GM21528 (cell line): ENCODE data around the gene HMG20A.
A peak's percentile ranks its signal among the peaks of the same experiment; 100 is the strongest.

Source experiments
- ATAC-seq: cut with Tn5 transposase; IDR thresholded peaks from one replicate; pipeline ENCODE4 v1.9.1; 2021; ENCODE audit warnings: mild to moderate bottlenecking, moderate library complexity; ENCODE audit not compliant: unreplicated experiment, low FRiP score

The HMG20A gene

DNA sequence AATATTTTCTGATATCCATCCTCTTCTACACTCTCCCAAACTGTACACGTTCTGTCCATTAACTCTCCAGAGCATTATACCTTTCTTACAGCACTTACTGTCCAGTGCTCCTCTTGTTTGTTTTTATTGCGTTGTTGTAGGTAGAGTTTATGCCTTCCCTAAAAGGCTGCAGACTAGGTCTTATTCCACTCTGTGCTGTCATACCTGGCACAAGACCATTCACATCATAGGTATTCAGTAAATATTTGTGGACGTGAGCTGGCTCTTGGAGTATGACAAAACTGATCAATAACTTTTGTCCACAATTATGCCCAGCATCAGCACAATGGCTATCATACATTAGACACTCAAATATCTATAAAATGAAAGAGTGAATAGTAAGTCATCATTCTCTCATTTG, 4.4 kb downstream of the HMG20A start:
- no peak for ATAC-seq

DNA sequence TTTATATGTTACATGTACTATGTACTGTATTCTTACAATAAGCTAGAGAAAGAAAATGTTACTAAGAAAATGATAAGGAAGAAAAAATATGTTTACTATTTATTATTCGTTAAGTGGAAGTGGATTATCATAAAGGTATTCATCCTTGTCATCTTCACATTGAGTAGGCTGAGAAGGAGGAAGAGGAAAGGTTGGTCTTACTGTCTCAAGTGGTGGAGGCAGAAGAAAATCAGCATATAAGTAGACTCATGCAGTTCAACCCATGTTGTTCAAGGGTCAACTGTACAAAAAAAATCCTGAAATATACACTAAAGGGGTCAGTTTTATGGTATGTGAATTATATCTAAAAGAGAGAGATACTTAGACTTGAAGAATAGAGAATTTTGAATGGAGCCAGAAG, 5.7 kb downstream of the HMG20A start:
- ATAC-seq, result no peak

DNA sequence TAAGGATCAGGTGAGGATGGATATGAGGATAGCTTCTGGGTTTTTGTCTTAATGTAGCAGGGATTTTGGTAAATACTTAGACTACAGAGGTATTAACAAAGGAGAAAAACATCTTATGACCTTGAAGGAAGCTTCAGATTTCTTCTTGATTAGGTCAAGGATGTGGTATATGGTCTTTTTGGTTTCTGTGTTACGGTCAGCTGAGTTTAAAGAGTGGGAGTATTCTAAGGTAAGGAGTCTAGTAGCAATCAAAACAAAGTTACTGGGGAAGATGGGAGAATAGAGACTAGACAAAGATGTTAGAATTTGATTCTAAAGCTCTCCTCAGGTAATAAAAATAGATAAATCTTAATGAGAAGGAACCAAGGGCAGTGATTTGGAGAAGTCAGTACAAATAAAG, 6.2 kb downstream of the HMG20A start:
- ATAC-seq, result no peak

DNA sequence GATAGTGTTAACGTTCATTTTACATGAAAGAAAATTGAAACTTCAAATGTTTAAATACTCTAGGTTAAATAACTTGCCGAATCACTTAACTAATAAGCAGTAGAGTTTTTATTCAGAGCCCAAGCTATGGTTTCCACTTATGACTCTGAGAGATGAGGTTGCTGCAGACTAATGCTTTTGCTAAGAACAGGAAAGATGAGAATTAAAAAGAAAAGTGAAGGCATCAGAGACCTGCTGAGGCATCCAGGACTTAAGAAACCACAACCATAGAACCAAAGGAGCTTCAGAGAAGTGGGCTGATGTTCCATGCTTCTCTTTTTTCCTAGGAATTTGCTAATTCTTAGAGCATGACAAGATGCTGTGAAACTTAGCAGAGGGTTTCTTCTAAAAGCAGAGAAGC, 9.5 kb downstream of the HMG20A start:
- ATAC-seq, result no peak

DNA sequence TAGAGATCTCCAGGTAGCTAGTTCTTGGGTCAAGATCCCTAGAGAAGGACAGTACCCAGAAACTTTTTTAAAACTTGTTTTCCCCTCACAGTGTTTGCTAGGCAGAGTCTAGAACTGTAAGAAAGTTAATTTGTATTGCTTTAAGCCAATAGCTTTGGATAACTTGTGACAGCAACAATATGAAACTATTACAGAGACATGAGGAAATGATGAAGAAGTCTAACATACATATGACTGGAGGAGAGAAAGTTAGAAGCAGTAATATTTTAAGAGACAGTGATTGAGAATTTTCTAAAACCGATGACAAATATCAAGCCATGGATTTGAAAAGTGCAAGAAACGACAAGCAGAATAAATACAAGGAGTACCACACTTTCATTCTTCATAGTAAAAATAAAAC, 10.0 kb downstream of the HMG20A start:
- no peak for ATAC-seq

DNA sequence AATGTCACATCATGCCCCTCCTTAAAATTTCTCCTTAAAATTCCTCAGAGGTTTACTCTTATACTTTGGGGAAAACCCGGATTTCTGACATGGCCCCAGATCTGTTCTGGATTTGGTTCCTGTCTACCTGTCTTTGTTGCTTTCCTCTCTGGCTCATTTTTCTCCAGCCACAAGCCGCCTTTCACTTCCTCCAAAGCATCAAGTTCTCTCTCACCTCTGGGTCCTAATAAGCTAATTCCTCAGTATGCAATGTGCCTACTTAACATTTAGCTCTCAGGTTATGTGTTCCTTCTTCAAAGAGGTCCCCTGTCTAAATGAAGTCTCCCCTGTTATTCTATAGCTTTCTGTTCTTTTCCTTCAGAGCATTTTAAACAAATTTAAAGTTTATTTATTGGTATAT, 16.1 kb downstream of the HMG20A start:
- no peak for ATAC-seq

DNA sequence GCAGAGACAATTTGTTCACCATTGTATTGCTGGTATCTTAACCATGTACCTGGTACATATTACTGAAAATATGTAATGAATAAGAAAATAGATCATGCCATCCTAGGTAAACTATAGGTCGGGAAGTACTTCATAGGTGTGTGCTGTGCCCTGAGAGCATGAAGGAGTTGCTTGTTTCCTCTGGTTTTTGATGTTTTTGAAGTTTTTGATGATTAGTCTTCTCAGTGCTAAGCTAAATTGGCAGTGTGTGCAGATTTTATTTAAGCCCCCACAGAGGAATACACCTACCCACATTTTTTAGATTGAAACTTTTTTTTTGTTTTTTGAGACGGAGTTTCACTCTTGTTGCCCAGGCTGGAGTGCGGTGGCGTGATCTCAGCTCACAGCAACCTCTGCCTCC, 16.6 kb downstream of the HMG20A start:
- ATAC-seq, result no peak

DNA sequence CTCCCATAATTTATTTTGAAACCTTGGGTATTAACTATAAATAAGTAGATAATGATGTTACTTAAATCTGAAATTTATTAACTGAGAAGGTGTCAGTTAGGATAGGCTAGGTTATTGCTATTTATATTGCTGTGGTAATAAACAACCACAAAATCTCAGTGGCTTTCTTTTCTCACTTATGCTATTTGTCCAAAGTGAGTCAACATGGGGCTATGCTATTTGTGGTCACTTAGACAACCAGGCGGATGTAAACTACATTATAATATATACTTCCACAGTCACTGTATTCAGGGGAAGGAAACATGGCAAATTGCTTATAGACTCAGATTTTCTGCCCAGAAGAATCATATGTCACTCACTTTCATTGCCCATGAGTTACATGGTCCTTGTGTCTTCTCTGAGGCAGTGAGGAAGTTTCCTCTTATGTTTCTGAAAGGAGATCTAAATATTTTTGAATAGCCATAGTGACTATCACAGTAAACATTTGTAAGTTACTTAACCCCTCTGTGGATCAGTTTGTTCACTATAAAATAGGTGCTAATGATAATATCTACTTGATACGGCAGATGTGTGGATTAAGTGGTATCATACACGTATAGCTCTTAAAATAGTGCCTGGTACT, 19.8 kb downstream of the HMG20A start:
- peak; percentile 86 for ATAC-seq

DNA sequence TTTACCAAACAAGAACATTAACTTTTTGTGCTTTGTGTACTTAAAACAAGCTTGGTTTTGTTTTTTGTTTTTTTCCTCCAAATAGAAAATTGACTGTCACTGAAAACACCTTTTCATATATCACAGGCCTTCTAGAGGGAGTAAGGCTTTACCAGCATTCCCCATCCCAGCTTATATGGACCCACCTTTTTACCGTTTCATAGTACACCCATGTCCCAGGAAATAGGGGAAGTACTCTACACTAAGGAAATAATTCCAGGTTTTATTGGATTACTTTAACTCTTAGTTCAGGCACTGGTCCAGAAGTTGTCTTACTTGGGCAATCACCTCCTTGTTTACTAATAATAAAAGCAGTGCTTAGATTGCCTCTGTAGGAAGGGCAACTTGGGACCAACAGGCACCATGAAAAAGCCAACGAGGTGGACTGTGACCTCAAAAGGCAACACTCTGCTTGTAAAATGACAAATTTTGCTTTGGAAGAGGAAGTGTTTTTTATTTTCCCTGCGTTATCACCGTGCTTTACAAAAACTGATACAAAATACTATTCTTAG, 26.2 kb downstream of the HMG20A start:
- ATAC-seq, result no peak

DNA sequence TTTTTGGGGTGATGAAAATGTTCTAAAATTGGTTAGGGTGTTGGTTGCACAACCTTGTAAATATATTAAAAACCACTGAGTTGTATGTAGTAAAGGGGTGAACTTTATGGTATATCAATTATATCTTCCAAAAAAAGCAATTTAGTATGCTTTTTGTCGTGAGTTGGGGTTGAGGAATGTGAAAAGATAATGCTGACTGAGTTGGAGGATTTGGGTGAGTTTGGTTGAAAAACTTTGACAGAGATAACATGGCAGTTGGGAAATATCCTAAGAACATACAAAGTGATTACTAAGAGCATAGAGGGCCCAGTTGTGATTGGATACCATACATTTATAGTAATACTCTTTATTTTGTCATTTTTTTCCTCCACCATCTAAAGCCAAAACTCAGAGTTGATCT, 33.6 kb downstream of the HMG20A start:
- ATAC-seq, result no peak

DNA sequence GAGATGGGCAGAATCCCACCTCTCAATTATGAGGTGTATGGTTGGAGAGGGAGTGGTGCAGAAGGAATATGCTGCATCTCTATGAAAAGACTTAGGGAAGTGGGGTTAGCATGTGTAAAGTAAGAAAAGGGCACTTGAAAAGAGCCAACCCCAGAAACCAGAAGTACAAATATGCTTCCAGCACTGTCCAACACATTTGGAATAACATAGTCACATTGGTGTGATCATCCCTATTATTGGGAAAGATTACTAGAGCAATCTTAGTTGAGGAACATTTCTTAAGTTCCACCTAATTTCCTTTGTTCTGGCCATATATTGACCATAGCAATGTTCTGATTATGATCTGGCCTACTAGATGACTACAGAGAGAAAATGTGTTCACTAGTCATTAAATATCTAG, 34.3 kb downstream of the HMG20A start:
- ATAC-seq, result no peak

DNA sequence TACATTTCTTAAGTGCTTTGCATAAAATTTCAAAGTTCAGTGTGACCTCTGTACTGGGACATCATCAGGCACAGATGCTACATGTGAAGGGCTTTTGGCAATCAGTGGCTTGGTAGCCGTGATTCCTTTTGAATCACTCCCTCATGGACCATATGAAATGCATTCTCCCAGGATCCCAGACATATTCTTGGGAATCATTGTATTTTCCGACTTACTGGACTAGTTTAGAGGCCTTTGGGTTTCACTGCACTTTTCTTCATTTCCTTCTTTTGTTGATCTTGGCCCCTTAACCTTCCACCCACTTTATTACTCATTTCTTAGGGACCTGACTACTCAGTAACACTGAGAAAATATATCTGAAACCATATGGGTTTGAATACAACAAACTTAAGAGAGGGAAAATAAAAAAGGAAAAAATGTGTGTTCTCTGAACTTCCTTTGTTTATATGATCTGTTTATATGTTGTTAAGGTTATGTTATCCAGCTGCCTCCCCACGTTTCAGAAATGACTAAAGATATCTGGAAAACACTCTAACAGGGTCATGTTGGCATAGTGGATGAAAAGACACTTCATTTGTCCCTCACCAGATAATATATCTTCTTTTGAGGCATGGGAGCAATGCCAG, 35.1 kb downstream of the HMG20A start:
- ATAC-seq, result no peak

DNA sequence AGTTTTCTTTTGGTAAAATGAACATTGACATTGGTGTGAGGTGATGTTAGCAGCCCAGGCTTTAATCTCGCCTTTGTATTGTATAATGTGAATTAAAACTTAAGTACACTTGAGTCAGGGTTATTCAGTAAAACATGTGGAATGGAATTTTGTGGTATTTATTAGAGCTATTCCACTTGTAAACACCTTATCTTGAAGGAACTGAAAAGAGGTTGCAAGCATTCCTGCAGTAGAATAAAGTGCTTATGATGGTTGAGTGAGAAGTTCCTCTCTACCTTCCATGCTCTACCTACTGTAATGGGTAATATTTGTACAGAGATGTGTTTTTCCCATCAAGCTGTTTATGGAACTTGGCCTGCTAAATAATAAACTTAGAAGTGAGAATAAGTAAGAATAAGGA, 36.1 kb downstream of the HMG20A start:
- no peak for ATAC-seq

DNA sequence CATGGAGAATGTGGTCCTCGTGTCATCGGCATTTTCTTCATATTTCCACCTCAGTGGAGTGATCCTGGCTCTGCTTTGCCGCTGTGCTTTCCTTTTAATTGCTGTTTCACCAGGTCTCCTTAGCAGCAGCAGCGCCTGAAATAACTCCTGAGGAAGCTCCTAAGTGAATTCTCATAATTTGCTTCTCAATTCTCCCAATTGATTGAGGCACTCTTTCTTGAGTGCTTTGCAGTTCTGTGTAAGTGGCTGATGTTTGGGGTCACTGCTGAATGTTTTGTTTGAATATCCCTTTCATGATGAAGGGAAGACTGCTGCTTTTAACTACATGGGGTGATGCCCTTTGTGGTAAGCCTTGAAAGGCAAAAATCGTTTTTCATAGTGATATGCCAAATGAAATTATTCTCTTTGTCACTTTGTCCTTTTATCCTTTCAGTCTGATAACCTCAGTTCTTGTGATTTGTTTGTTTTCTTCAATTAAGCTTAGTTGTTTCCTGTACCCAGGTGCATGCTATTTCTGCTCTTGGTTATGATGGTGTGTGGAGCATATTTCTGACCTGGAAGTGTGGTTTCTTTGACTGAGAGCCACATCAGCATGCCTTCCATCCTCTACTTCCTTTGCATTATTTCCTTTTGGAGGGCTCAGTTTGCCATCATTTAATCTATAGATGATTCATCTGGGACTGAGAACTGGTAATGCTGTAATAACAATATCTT, 36.7 kb downstream of the HMG20A start:
- ATAC-seq, result no peak

DNA sequence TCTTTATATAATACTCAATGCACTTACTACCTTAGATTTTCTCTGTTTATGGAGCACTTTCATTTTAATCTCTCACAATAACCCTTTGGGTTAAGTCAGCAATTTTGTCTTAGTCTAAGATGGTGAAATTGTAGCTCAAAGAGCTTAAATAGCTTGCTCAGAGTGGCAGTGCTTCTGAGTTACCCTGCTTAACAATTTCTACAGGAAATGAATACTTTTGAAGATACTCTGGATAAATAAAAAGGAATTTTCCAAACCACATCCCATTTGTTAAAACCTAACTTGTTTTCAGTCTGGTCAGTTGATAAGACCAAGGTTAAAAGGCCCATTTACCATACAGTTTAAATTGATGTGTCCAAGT, 37.2 kb downstream of the HMG20A start:
- no peak for ATAC-seq

DNA sequence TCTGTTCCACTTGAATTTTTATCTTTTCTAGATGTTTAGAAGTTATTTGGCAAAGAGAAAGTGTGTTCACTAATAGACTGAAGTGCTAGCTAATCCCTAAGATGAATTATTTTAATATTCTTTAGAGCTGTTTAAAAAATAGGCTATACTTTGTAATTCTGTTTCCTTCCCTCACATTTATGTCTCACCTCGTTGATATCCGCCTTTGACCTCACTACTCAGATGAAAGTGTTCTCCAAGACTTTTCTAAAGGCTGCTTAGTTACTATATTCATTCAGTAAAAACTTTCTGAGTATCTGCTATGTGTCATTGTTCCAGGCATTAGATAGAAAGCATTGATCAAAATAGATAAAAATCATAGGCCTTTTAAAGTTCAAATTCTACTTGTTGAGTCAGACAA, 38.3 kb downstream of the HMG20A start:
- no peak for ATAC-seq

DNA sequence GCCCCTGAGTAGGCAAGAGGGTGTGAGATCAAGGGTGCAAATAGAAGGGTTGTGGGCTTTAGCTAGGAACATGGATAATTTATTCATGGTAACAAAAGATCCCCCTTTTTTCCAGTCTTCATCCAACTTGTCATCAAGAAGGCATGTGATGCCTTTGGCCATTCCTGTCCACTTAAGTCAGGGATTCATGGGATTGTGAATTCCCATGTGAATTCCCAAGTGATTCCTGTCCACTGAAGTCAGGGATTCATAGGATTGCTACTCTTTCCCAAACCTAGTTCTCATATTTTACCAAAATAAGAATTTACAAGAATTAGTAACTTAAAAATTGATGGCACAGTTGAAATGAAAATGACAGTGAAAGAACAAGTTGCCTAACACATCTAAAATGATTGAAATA, 40.8 kb downstream of the HMG20A start:
- no peak for ATAC-seq

DNA sequence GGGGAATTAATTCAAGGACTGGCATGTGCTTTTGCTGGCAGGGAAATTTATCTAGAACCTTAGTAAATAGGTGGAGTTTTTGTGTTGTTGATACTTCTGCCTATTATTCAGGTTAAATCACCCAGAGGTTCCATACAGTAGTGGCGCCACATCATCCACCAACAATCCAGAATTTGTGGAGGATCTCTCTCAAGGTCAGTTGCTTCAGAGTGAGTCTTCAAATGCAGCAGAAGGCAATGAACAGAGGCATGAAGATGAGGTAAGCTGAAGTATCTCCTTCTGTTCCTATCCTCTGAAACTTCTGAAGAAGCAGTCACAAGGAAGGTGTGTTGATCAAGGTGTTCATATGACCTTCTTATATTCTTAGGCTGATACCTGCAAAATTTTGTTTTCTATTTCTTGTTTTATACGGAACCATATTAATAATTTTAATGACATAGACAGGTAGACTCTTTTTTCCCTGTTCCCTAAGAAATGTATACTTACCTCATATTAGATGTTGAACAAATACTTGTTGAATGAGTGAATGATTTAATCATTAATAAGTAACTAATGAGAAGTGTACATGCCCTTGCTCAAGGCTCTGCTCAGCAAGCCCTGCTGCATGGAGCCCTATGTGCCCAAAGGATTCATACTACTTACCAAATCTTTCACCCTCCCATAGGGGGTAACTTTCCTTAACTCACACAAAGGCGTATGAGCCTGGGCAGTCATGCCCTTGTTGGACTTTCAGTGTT, 43.6 kb downstream of the HMG20A start:
- no peak for ATAC-seq

DNA sequence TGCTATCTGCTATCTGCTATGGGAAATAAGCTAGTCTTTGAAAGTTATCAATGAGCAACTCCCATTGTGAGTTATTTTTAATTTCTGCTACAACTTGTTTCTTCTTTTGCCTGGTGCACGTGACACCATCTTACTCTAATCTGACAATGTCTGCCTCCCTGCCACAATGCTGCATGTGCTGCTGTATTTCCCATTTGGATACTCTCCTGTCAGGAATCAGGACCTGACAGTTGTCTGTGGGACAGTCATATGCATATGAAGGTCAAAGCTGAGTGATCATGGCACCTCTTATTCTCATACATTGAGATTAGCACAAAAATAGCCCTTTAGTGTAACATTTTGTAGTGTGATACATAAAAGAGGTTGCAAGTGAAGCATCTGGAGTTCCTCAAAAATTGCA, 45.8 kb downstream of the HMG20A start:
- no peak for ATAC-seq

DNA sequence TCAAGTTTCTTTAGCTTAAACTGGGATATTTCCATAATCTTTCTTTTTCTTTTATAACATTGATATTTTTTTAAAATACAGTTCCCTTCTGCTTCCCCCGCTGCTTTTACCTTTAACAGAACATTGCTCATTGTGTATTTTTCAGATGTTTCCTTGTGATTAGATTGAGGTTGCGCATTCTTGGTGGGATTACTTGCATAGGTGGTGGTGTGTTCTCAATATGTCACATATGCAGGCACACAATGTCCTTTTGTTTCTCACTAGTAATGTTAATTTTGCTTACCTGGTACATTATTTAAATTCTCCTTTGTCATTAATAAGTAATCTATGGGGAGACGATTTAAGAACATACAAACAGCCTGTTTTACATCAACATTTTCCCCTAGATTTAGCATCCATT, 48.2 kb downstream of the HMG20A start:
- no peak for ATAC-seq

DNA sequence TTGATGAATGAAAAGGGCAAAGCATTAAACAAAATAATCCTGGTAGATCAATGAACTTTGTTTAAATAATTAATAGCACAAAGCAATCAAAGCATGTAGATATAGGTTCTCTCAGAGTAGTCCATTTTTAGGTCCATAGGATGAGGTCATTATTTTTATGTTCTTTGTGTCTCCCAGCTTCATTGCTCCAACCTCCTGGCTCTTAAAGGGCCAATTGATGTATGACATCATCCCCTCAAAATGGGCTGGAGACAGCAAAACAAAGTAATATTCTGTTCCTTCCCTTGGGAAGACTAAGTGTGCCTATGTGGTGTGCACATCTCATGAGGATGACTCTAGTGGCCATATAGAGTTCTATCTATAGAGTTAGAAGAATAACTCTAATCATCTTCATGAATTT, 49.5 kb downstream of the HMG20A start:
- ATAC-seq, result no peak
